RPMI8226 (cell line): ENCODE results near the gene CBX5.
"Not testable (repeated sequence)": the region's sequence is repeated elsewhere in the genome, so short reads cannot be mapped to it uniquely, and the experiment has no call there.

Source experiments
- DNase-seq: peaks from one replicate; pipeline ENCODE4 v3.0.0-alpha.2; 2015

The CBX5 gene

DNA sequence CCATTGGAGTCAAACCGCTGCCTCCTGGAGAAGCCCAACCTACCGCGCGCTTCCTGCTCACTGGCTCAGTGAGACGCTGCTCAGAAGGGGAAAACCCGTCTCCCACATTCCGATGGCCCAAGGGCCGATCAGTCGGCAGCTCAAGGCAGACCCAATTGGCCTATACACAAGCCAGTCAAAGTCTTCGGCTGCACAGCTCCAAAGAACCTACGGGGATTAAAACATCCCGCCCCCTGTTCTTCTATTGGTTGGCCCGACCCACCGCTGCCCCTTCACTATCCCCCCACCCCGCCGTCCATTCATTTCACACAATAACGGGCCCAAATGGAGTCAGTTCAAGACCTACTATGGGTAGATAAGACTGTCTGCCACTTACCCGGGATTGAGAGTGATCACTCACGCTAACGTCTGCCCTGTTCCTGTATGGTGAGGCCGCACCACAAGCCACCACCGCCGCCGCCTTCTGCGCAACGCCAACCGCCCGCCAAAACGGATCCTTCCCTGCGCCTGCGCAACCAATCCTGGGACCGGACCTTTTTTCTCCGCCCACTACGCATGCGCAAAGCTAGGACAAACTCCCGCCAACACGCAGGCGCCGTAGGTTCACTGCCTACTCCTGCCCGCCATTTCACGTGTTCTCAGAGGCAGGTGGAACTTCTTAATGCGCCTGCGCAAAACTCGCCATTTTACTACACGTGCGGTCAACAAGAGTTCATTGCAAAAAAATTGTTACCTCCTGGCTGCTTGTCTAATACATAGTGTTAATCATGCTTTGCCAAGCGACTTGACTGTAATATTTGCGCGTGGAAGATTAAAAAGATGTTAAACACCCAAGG, at the start of gene CBX5:
Gene CBX5 (minus strand): TSS at position 491 of the 836 bp plus-strand sequence. CDS start 22,472 bp downstream, outside the sequence.
- peak; percentile 99 for DNase-seq

DNA sequence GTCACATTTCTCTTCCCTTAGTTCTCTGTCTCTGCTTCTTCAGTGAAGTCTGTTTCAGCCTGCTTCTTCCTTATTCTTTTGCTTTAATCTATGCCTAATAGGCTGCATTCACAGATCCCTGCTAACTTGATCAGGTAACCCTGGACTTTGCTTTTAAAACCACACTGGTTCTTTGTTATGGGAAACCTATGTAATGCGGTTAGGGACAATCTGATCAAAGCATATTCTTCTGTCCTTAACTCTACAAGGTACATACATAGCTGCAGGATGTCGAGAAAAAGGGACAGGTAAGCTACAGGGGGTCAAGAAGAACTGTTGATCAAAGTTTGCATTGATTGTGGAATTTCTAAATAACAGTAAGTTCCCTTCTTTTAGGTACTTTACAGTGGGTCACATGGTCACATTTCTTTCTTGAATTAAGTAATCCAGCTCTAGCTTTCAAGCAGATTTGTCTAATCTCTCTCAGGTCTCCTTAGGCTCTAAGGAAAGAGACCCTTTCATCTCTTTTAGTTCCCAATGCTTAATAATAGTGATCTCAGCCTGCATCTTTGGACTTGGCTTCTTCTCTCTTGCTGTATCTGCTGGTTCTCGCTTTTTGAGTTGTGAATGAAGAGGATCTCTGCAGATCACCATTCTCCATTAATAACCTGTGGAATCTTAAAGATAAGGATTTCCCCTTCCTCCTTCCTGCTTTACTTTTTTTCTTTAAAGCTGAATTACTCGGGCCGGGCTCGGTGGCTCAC, 48.8 kb upstream of the CBX5 start:
- DNase-seq: no peak

DNA sequence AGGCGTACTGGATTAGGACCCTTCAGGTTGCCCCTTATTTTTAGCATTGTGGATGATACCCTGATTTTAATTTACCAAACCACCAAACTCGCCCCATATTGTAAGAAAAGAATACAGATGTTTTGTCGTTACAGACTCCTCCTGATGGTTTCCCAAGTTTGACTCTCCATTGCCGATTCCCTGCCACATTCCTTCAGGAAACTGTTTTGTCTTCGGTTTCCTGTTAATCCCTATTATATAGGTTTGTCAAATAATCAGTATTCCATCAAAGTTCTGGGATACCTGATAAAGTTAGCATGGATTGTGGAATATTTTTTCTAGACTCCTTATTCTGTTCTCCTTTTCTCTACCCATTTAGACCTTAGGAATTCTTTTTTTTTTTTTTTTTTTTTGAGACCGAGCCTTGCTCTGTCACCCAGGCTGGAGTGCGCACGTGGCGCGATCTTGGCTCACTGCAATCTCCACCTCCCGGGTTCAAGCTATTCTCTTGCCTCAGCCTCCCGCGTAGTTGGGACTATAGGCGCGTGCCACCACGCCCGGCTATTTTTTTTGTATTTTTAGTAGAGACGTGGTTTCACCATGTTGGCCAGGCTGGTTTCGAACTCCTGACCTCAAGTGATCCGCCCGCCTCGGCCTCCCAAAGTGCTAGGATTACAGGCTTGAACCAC, 45.7 kb upstream of the CBX5 start:
- not testable (repeated sequence) for DNase-seq

DNA sequence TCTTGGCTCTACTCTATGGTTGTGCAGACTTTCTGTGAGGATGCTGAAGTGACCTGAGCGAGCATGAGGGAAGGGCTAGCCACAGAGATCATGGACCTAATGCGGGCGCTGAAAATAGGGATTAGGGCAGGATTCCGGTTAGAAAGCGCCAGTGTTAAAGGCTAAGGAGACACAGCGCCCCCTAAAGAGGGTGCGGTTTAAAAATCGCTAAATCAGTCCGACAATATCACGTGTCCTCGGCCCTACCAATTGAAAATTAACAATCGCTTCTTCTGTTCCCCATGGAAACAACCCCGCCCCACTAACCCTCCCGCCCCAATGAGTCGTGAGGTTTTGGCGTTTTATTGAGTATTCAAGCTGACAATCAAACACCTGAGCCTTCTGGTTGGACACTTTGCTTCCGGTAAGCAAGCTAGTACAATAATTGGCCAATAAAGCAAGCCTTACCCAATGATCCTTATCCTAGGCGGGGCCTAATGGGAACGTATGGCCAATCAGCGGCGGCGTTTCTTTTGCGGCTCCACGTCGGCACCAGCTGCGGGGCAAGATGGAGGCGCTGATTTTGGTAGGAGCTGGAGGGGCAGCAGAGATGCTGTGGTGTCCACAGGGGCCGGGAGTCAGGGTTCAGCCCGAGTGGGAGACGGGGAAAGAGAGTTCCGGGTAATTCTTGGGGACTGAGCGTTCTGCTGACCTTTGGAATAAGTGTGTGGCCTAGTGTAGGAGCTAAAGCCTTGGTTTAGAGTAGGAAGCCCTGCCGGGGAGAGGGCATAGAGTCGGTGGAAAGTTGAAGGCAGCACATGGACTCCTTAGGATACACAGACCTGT, 44.9 kb upstream of the CBX5 start, which contains the start of gene COPZ1:
Gene COPZ1 (plus strand): TSS at position 515 of the 825 bp plus-strand sequence. CDS start 33 bp downstream, at position 548.
- peak; percentile 98 for DNase-seq

DNA sequence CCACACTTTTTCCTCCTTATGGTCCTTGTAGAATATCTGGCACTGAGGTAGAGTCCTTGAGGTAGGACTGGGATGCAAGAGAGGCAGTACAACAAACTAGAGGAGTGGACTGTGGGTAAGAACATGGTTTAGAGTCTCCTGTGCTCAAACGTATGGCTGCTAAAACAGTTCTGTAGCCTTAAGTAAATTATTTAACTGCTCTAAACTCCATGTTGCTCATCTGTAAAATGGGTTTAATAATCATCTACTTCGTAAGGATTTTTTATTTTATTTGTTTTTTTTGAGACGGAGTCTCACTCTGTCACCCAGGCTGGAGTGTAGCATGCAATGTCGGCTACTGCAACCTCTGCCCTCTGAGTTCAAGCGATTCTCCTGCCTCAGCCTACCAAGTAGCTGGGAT, 41.4 kb upstream of the CBX5 start:
- no peak for DNase-seq

DNA sequence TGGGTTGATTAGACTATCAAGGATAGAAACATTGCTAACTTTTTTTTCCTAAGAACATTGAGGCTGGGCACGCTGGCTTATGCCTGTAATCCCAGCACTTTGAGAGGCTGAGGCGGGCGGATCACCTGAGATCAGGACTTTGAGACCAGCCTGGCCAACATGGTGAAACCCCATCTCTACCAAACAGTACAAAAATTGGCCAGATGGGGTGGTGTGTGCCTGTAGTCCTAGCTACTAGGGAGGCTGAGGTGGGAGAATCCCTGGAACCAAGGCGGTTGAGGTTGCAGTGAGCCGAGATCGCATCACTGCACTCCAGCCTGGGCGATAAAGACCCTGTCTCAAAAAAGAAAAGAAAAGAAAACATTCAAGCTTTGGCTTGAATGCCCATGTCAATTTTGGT, 32.4 kb upstream of the CBX5 start:
- not testable (repeated sequence) for DNase-seq

DNA sequence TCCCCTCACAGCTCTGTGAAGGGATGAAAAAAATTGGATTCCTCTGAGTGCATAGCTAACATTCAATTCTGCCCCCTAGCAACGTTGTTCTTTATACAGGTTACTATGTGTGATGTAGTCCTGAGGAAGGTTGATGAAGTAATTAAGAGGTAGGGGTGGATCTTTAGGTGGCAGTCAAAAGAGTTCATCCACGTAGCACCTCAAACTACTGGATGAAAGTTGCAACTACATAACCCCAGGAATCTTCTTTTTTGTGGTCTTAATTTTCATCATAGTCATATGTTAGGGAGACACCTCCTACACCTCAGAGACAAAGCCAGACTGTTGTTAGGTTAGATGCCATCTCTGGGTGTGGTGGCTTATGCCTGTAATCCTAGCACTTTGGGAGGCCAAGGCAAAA, 31.1 kb upstream of the CBX5 start:
- no peak for DNase-seq

DNA sequence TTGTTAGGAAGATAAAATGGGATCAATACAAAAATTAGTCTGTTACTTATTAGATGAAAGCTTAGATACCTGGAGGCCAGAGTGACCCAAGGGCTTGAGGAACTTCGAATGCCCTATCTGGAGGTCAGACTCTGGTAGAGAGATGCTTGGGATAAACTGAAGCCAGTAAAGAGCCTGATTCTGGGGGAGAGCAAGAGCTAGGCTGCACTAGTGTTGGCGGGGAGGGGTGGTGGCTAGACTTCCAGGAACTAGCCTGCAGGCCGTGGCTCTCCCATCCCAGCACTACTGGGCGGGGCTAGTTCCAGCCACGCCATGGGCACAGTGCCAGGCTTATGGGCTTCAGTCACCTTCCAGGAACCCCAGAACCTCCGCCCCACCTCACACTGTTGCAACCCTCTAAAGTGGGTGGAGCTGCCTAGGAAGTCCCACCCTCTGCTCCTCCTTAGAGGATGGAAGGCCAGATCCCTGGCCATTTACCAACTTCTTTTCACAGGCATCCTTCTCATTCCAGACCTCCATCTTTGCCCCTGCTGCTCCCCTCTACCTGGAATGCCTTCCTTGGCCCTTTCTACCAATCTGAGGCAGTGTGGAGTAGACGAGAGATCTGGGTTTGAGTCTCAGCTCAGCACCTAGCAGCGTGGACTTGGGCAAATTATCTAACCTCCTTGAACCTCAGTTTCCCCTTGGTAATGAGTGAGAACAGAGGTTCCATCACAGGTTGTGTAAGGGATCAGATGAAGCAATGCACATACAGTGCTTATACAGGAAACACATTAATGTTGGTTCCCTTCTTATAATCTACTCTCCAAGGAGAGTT, 27.2 kb upstream of the CBX5 start:
- peak; percentile 79 for DNase-seq

DNA sequence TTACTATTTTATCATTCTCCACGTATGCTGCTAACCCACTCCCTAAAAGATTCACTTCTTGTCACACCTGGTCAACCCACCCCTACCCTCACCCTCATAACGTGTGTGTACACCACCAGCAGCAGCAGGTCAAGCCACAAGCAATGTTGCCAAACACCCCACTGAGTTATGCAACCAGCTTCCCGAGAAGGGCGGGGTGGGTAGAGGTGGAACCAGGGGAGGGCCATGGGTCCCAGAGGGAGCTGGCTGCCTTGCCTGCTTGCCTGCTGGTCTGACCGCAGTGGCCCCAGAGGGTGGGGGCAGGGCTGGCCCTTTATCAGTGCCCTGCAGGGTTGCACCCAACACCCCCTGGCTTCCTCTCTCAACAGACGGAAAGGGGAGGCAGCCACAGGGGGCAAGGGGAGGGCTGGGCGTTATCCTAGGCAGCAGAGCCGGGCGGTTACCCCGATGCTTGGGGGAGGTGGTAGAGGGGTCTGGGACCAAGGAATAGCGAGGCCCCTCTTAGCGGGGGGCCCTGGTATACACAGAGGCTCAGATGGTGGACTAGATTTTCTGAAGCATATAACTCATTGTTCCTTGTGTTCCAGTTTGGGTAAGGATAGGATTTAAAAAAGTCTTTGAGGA, 24.4 kb upstream of the CBX5 start:
- DNase-seq: peak; percentile 44

DNA sequence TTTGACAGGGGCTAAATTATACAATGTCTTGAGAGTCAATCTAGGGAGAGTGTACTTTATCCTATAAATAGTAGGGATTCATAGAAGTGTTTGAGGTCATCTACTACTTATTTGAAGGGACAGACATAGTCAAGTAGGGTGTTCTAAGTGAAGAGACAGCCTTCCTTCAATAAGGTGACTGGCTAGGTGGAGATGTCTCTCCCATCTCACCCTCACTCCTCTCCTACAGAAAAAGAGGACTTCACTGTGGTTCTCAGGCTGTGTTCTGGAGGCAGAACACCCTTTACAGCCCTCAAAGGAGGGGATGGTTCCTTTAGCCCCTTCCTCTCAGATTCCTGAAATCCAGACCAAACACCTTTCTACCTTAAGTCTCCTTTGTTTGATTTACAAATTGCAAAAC, 23.7 kb upstream of the CBX5 start:
- DNase-seq: no peak

DNA sequence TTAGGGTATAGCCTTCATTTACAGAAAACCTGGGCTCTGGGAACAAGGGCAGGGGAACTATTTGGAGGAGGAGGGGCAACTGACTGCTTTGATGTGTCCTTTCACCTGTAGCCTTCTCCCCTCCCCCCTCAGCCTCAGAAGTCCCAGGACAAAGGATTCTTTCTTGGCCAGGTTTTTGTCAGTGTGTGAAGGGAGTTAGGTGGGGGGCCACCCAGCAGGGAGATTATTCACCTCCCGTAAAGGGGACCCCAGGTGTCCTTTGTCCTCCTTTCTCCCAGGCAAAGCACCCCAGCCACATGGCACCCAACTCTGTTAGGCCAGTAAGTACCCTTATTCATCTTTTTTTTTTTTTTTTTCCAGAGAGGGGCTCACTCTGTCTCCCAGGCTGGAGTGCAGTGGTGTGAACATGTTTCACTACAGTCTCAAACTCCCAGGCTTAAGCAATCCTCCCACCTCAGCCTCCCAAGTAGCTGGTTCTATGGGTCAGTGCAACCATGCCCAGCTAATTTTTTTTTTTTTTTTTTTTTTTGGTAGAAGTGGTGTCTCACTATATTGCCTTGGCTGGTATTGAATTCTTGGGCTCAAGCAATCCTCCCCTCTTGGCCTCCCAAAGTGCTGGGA, 21.6 kb upstream of the CBX5 start:
- no peak for DNase-seq

DNA sequence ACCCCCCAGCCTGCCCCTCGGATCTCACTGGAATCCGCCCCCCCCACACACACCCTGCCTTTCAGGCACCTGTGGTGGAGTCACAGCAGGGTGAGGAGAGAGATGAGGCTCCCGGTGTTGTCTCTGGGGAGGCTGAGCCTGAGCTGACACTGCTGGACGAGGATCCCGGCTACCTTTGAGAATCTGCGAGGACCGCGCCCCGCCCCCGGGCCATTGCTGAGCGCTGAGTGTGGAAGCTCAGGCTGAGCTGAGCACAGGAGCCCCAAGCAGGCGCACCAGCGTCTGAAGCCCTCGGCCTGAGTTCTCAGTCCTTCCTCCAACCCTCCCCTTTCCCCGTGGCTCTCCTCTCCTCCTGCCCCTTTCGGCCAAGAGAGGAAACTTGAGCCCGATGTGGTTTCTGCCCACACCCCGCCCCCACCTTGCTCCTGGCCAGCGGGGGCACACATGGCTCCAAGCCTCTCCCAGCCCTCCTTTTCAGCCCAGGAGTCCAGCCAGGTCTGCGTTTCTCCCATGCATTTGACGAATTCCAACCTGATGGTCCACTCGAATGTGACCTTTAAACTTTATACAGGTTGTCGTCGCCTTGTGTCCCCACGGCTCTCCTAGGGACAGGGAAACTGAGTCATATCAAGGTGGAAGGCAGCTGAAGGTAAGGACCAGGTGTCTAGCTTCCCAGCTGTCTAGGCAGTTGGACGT, 21.0 kb upstream of the CBX5 start, which contains the start of gene NFE2:
Gene NFE2 (minus strand): TSS at position 284 of the 696 bp plus-strand sequence. CDS start 5,767 bp downstream, outside the sequence.
- peak; percentile 67 for DNase-seq

DNA sequence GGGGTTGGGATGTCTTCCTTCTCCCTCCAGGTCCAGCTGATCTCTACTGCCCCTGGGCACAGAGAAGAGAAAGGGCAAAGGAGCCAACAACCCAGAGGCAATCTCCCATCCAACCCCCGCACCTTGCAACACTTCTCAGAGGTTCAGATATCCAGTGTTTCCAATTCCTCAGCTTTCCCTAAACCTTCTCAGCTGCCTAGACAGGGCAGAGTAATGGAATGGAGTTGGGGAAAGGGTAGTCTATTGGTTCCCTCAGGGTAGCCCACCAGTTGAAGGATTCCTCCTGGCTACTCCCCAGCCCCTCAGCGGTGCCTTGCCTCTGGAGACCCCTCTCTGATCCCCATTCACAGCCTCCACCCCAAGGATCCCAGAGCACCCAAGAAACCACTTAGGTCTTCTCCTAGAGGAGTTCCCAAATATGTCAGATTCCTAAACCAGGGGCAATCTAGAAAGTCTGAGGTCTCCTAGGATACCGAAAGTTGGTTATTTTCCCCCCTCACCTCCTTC, 20.4 kb upstream of the CBX5 start:
- DNase-seq: no peak

DNA sequence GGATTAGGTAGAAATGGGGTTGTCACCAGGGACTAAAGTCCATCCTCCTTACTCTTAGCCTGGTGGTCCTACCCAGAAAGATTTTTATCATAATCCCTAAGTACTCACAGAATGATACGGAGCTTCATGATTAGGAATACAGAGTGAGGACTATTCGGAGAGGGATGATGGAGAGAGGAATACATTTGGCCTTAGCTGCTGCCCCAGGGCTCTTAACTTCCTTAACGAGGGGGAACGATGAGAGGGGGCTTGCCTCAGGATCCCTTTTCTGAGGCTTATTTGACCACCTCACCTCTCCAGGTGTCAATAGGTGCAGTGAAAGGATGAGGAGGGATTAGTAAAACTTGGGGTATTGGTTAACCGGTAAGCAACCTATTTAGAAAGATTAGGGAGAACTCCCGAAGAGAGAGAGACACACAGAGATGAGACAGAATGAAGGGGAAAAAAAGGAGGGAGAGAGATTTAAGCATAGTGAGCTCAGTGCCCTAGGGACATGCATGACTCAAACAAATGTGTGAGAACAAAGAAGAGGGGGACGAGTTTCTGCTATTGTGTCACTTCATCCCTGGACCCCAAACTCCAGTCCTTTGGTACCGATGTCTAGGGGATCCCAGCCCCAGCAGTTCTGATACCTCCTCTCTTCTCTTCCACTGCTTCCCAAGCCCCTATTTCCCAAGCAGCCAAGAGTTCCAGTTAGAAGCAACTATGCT, 19.7 kb upstream of the CBX5 start:
- no peak for DNase-seq

DNA sequence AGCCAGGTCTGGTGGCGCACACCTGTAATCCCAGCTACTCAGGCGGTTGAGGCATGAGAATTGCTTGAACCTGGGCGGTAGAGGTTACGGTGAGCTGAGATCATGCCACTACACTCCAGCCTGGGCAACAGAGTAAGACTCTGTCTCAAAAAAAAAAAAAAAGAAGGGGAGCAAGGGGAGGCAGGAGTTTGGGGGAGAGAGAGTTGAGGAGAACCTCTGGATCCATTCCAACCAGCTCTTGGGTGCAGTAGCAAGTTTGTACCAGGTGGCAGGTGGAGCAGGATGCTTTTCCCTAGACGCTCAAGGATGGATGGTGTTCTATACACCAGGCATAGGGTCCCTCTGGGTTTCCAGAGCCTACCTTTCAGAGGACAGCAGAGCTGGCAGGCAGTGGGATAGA, 19.0 kb upstream of the CBX5 start:
- DNase-seq: no peak

DNA sequence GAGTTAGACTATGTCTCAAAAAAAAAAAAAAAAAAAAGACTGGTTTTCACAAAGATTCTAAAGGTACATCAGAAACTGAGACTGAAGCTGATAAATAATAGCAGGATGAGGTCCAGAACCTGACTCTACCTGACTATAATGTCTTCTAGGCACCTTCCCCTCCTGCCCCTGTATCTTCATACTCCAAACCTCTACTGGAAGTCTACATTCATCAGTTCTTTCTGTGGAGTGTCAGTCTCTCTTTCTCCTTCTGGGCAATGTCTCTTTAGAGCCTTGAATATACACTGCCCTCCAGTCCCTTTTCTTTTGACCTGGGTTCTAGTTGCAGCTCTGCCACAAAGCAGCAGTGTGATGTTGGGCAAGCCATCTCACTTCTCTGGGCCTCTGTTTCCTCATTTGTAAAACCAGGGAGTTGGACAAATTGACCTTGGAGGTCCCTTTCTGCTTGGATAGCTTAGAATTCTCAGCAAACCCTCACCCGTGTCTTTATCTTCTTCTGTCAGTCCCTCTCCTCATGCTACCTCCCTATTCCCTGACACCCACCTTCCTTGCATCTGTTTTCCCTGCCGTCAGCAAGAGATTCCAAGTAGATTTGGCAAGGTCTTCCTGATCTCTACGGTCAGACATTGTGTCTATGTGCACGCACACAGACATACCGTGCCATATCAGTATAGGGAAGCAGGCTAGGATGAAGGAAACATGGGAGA, 16.6 kb upstream of the CBX5 start:
- DNase-seq: no peak

DNA sequence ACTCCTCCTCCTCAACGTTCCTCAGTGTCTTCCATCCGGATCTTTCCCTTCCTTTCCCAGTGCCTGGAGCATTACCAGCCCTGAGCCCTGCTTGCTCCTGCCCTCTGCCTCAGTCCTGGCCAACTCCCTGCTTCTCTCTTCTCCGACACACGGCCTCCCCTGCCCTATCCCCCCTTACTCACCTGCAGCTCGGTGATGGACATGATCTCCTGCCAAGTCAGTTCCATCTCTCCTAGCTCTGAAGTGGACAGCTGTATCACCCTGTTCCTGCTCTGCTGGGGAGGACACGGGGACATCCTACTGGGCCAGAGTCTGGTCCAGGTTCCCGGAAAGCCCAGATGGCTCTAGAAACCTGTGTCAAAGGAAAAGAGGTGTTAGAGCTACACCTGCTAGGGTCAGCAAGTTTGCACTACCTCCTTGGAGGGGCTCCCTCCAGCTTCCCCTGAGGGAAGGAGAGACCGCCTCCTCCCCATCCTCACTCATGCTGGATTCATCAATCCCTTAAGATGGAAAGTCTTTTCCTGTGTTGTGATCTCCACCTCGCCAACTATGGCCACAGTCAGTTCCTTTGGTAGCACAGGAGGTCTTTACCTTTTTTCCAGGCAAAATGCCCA, 15.1 kb upstream of the CBX5 start:
- DNase-seq: no peak
